GM19468 (cell line): ENCODE results near the gene ENPP7.

Experiments
- ATAC-seq: cut with Tn5 transposase; IDR thresholded peaks from one replicate; pipeline ENCODE4 v1.9.1; 2021; ENCODE audit warnings: mild to moderate bottlenecking, moderate library complexity, moderate number of reproducible peaks; ENCODE audit not compliant: unreplicated experiment; ENCODE audit errors: extremely low read depth

ENPP7 gene

GRCh38 chr17:79728908-79729471 is 1.8 kb upstream of the ENPP7 start:
- ATAC-seq: no peak

- ATAC-seq: no peak
These were observed 982 bp upstream of the ENPP7 start for GRCh38 chr17:79729761-79730160.

GRCh38 chr17:79730437-79730768 is 340 bp upstream of the ENPP7 start:
- no peak for ATAC-seq

- no peak for ATAC-seq
These were observed 1.5 kb downstream of the ENPP7 start for GRCh38 chr17:79732254-79732653.

- no peak for ATAC-seq
These were observed 2.3 kb downstream of the ENPP7 start for GRCh38 chr17:79732804-79733691.

- ATAC-seq: no peak
These were observed 2.9 kb downstream of the ENPP7 start for GRCh38 chr17:79733692-79734070.

GRCh38 chr17:79735096-79735495 is 4.4 kb downstream of the ENPP7 start:
- no peak for ATAC-seq

GRCh38 chr17:79737046-79737921 is 6.5 kb downstream of the ENPP7 start:
- no peak for ATAC-seq

GRCh38 chr17:79737922-79738578 is 7.3 kb downstream of the ENPP7 start:
- no peak for ATAC-seq

- no peak for ATAC-seq
These were observed 7.9 kb downstream of the ENPP7 start for GRCh38 chr17:79738643-79739042.

GRCh38 chr17:79739148-79740062 is 8.7 kb downstream of the ENPP7 start:
- no peak for ATAC-seq

- no peak for ATAC-seq
These were observed 9.7 kb downstream of the ENPP7 start for GRCh38 chr17:79740413-79740812.

GRCh38 chr17:79741401-79741750 is 10.6 kb downstream of the ENPP7 start:
- ATAC-seq: no peak

GRCh38 chr17:79741751-79742588 is 11.2 kb downstream of the ENPP7 start:
- ATAC-seq: no peak

GRCh38 chr17:79742589-79742918 is 11.8 kb downstream of the ENPP7 start:
- no peak for ATAC-seq

GRCh38 chr17:79742951-79743476 is 12.3 kb downstream of the ENPP7 start:
- no peak for ATAC-seq

GRCh38 chr17:79743614-79744013 is 12.9 kb downstream of the ENPP7 start:
- no peak for ATAC-seq

GRCh38 chr17:79745641-79746105 is 14.9 kb downstream of the ENPP7 start:
- ATAC-seq: no peak
